ENCODE measurements around the gene GPR61.

Gene GPR61
- 0.17 to 0.58 (median 0.26) reads per million in 3 donors for total RNA-seq

- Histone ChIP-seq H3K4me3 (ENCODE audit: insufficient read depth, low read depth, low read length, poor library complexity, severe bottlenecking) (no peak within 1 kb of the TSS), H3K36me3 (ENCODE audit: control insufficient read depth, insufficient read depth, low read length) (no peaks in the 10 kb centered on the region), H3K27ac (ENCODE audit: insufficient read depth, low read length, poor library complexity, severe bottlenecking) (no peak within 1 kb of the TSS), H3K9me3 (ENCODE audit: control insufficient read depth, low read length) (no peaks in the 10 kb centered on the region), H3K4me1 (ENCODE audit: control insufficient read depth, insufficient read depth, low read length, poor library complexity, severe bottlenecking) (no peaks in the 10 kb centered on the region), H3K27me3 (replicated peaks; ENCODE audit: control insufficient read depth, insufficient read depth, low read length, poor library complexity, severe bottlenecking) (no peaks in the 10 kb centered on the region)
- DNase-seq, result no peak
Measured at GRCh38 chr1:109539676-109540075, at the start of gene GPR61. Gene GPR61, plus strand, starts transcription at chr1:109539872. Its CDS starts 3,151 bp downstream, at chr1:109543023.

GRCh38 chr1:109490029-109490933 lies 49.4 kb upstream of the GPR61 start:
- no peaks in the 10 kb centered on the region for H3K9me3 ChIP-seq (ENCODE audit: control insufficient read depth, low read length)
- no peaks in the 10 kb centered on the region for H3K27me3 ChIP-seq (replicated peaks; ENCODE audit: control insufficient read depth, insufficient read depth, low read length, poor library complexity, severe bottlenecking)
- peaks cover 24% of the 10 kb centered on the region for H3K36me3 ChIP-seq (ENCODE audit: control insufficient read depth, insufficient read depth, low read length)
- peak; percentile 33 to 49 (median 45) for DNase-seq
- no peak overlapping the region for H3K27ac ChIP-seq (ENCODE audit: insufficient read depth, low read length, poor library complexity, severe bottlenecking)
- no peak overlapping the region for H3K4me3 ChIP-seq (ENCODE audit: insufficient read depth, low read depth, low read length, poor library complexity, severe bottlenecking)
- peaks cover 15% of the 10 kb centered on the region for H3K4me1 ChIP-seq (ENCODE audit: control insufficient read depth, insufficient read depth, low read length, poor library complexity, severe bottlenecking)

- H3K36me3 ChIP-seq (ENCODE audit: control insufficient read depth, insufficient read depth, low read length), result peaks cover 28% of the 10 kb centered on the region
- DNase-seq, result no peak
- H3K4me1 ChIP-seq (ENCODE audit: control insufficient read depth, insufficient read depth, low read length, poor library complexity, severe bottlenecking), result peaks cover 21% of the 10 kb centered on the region
- H3K27ac ChIP-seq (ENCODE audit: insufficient read depth, low read length, poor library complexity, severe bottlenecking), result no peak overlapping the region
- no peaks in the 10 kb centered on the region for H3K27me3 ChIP-seq (replicated peaks; ENCODE audit: control insufficient read depth, insufficient read depth, low read length, poor library complexity, severe bottlenecking)
- no peaks in the 10 kb centered on the region for H3K9me3 ChIP-seq (ENCODE audit: control insufficient read depth, low read length)
- H3K4me3 ChIP-seq (ENCODE audit: insufficient read depth, low read depth, low read length, poor library complexity, severe bottlenecking), result no peak overlapping the region
Measured at GRCh38 chr1:109490934-109491302, 48.8 kb upstream of the GPR61 start.

- H3K4me1 ChIP-seq (ENCODE audit: control insufficient read depth, insufficient read depth, low read length, poor library complexity, severe bottlenecking), result peaks cover 22% of the 10 kb centered on the region
- H3K36me3 ChIP-seq (ENCODE audit: control insufficient read depth, insufficient read depth, low read length), result peaks cover 33% of the 10 kb centered on the region
- no peak overlapping the region for H3K27ac ChIP-seq (ENCODE audit: insufficient read depth, low read length, poor library complexity, severe bottlenecking)
Measured at GRCh38 chr1:109491372-109491771, 48.3 kb upstream of the GPR61 start.

GRCh38 chr1:109492779-109493178 lies 46.9 kb upstream of the GPR61 start:
- Histone ChIP-seq H3K4me1 (ENCODE audit: control insufficient read depth, insufficient read depth, low read length, poor library complexity, severe bottlenecking) (peaks cover 26% of the 10 kb centered on the region), H3K36me3 (ENCODE audit: control insufficient read depth, insufficient read depth, low read length) (peaks cover 40% of the 10 kb centered on the region), H3K4me3 (ENCODE audit: insufficient read depth, low read depth, low read length, poor library complexity, severe bottlenecking) (no peak overlapping the region), H3K9me3 (ENCODE audit: control insufficient read depth, low read length) (no peaks in the 10 kb centered on the region), H3K27me3 (replicated peaks; ENCODE audit: control insufficient read depth, insufficient read depth, low read length, poor library complexity, severe bottlenecking) (no peaks in the 10 kb centered on the region), H3K27ac (ENCODE audit: insufficient read depth, low read length, poor library complexity, severe bottlenecking) (no peak overlapping the region)
- no peak for DNase-seq

More at GRCh38 chr1:109491372-109491771, 48.3 kb upstream of the GPR61 start:
- no peaks in the 10 kb centered on the region for H3K9me3 ChIP-seq (ENCODE audit: control insufficient read depth, low read length)
- no peaks in the 10 kb centered on the region for H3K27me3 ChIP-seq (replicated peaks; ENCODE audit: control insufficient read depth, insufficient read depth, low read length, poor library complexity, severe bottlenecking)
- H3K4me3 ChIP-seq (ENCODE audit: insufficient read depth, low read depth, low read length, poor library complexity, severe bottlenecking), result no peak overlapping the region
- DNase-seq, result no peak

- Histone ChIP-seq H3K36me3 (ENCODE audit: control insufficient read depth, insufficient read depth, low read length) (peaks cover 36% of the 10 kb centered on the region), H3K4me1 (ENCODE audit: control insufficient read depth, insufficient read depth, low read length, poor library complexity, severe bottlenecking) (peaks cover 31% of the 10 kb centered on the region), H3K27me3 (replicated peaks; ENCODE audit: control insufficient read depth, insufficient read depth, low read length, poor library complexity, severe bottlenecking) (no peaks in the 10 kb centered on the region), H3K9me3 (ENCODE audit: control insufficient read depth, low read length) (no peaks in the 10 kb centered on the region), H3K27ac (ENCODE audit: insufficient read depth, low read length, poor library complexity, severe bottlenecking) (no peak overlapping the region), H3K4me3 (ENCODE audit: insufficient read depth, low read depth, low read length, poor library complexity, severe bottlenecking) (no peak overlapping the region)
- no peak for DNase-seq
Measured at GRCh38 chr1:109493227-109493626, 46.4 kb upstream of the GPR61 start.

GRCh38 chr1:109493805-109494539 lies 45.7 kb upstream of the GPR61 start, which contains the start of gene CYB561D1:
Gene CYB561D1, plus strand, starts transcription at chr1:109494094. Its CDS starts 46 bp downstream, at chr1:109494140.
- Histone ChIP-seq H3K36me3 (ENCODE audit: control insufficient read depth, insufficient read depth, low read length) (peaks cover 31% of the 10 kb centered on the region), H3K4me3 (ENCODE audit: insufficient read depth, low read depth, low read length, poor library complexity, severe bottlenecking) (peak within 1 kb of the TSS; percentile 97), H3K9me3 (ENCODE audit: control insufficient read depth, low read length) (no peaks in the 10 kb centered on the region), H3K27ac (ENCODE audit: insufficient read depth, low read length, poor library complexity, severe bottlenecking) (peak within 1 kb of the TSS; percentile 76), H3K4me1 (ENCODE audit: control insufficient read depth, insufficient read depth, low read length, poor library complexity, severe bottlenecking) (peaks cover 38% of the 10 kb centered on the region), H3K27me3 (replicated peaks; ENCODE audit: control insufficient read depth, insufficient read depth, low read length, poor library complexity, severe bottlenecking) (no peaks in the 10 kb centered on the region)
- peak; percentile 78 to 81 (median 80) for DNase-seq

GRCh38 chr1:109495738-109496137 lies 43.9 kb upstream of the GPR61 start:
- Histone ChIP-seq H3K27me3 (replicated peaks; ENCODE audit: control insufficient read depth, insufficient read depth, low read length, poor library complexity, severe bottlenecking) (no peaks in the 10 kb centered on the region), H3K9me3 (ENCODE audit: control insufficient read depth, low read length) (no peaks in the 10 kb centered on the region), H3K27ac (ENCODE audit: insufficient read depth, low read length, poor library complexity, severe bottlenecking) (no peak overlapping the region), H3K4me1 (ENCODE audit: control insufficient read depth, insufficient read depth, low read length, poor library complexity, severe bottlenecking) (peaks cover 55% of the 10 kb centered on the region), H3K36me3 (ENCODE audit: control insufficient read depth, insufficient read depth, low read length) (peaks cover 26% of the 10 kb centered on the region), H3K4me3 (ENCODE audit: insufficient read depth, low read depth, low read length, poor library complexity, severe bottlenecking) (no peak overlapping the region)
- DNase-seq, result no peak

GRCh38 chr1:109497449-109498160 lies 42.1 kb upstream of the GPR61 start:
- no peaks in the 10 kb centered on the region for H3K27me3 ChIP-seq (replicated peaks; ENCODE audit: control insufficient read depth, insufficient read depth, low read length, poor library complexity, severe bottlenecking)
- H3K9me3 ChIP-seq (ENCODE audit: control insufficient read depth, low read length), result no peaks in the 10 kb centered on the region
- peaks cover 74% of the 10 kb centered on the region for H3K4me1 ChIP-seq (ENCODE audit: control insufficient read depth, insufficient read depth, low read length, poor library complexity, severe bottlenecking)
- H3K36me3 ChIP-seq (ENCODE audit: control insufficient read depth, insufficient read depth, low read length), result peaks cover 28% of the 10 kb centered on the region
- H3K4me3 ChIP-seq (ENCODE audit: insufficient read depth, low read depth, low read length, poor library complexity, severe bottlenecking), result no peak overlapping the region
- peak overlapping the region; percentile 11 for H3K27ac ChIP-seq (ENCODE audit: insufficient read depth, low read length, poor library complexity, severe bottlenecking)
- no peak for DNase-seq

Measured in effector memory CD4-positive, alpha-beta T cell (primary cell).